ENCODE results near the gene MYO1C. TPM values are rescaled to one million over a fixed set of nuclear protein-coding genes. Genes with fewer than 3 reads are reported as not detected.
"Not testable (repeated sequence)": the region's sequence is repeated elsewhere in the genome, so short reads cannot be mapped to it uniquely, and the experiment has no call there.

Gene MYO1C
- total RNA-seq, 1 experiment from 2014 or later = 227 TPM

DNA sequence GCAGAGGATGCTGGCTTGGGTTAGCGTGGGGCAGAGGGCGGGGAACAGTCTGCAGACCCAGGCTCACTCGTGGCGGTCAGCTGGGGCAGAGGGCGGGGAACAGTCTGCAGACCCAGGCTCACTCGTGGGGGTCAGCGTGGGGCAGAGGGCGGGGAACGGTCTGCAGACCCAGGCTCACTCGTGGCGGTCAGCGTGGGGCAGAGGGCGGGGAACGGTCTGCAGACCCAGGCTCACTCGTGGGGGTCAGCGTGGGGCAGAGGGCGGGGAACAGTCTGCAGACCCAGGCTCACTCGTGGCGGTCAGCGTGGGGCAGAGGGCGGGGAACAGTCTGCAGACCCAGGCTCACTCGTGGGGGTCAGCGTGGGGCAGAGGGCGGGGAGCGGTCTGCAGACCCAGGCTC lies 16.2 kb upstream of the MYO1C start:
- DNase-seq (ENCODE audit: low read depth, low spot score); ATAC-seq; POLR2A ChIA-PET; H4K20me1 ChIP-seq (ENCODE audit: insufficient read depth); H3K4me3 ChIP-seq (replicated peaks in 1 of 2; ENCODE audit: low read depth in 1 of 2, low read length in 2 of 2); H3K4me2 ChIP-seq (ENCODE audit: low read length); H3K36me3 ChIP-seq (ENCODE audit: control insufficient read depth in 1 of 2, insufficient read depth in 2 of 2, low read length in 2 of 2); CTCF ChIA-PET; H2AFZ ChIP-seq (ENCODE audit: low read depth, low read length, poor library complexity, severe bottlenecking); H3K9ac ChIP-seq (ENCODE audit: low read length); intact Hi-C loops (cut with micrococcal nuclease); H3K9me2 ChIP-seq (ENCODE audit: insufficient read depth); BruUV-seq (replicated peaks); H3K27me3 ChIP-seq (ENCODE audit: insufficient read depth, low read length); RAD21 ChIA-PET (ENCODE audit: low non-redundant PET in 1 of 2, low total read pairs in 2 of 2, uncharacterized antibody in 2 of 2, unreplicated experiment in 2 of 2); H3K27ac ChIP-seq (ENCODE audit: low read depth, low read length); H3K79me2 ChIP-seq (ENCODE audit: insufficient read depth, low read length); H3K9me3 ChIP-seq (ENCODE audit: control insufficient read depth in 1 of 2, insufficient read depth in 1 of 2, low read depth in 1 of 2, low read length in 2 of 2): not testable (repeated sequence)
- peaks cover 0 to 13% of the 10 kb centered on the region in 2 experiments; a peak in 1 of 4 replicates for H3K4me1 ChIP-seq (ENCODE audit: control insufficient read depth in 1 of 2, insufficient read depth in 2 of 2, low read length in 2 of 2)

DNA sequence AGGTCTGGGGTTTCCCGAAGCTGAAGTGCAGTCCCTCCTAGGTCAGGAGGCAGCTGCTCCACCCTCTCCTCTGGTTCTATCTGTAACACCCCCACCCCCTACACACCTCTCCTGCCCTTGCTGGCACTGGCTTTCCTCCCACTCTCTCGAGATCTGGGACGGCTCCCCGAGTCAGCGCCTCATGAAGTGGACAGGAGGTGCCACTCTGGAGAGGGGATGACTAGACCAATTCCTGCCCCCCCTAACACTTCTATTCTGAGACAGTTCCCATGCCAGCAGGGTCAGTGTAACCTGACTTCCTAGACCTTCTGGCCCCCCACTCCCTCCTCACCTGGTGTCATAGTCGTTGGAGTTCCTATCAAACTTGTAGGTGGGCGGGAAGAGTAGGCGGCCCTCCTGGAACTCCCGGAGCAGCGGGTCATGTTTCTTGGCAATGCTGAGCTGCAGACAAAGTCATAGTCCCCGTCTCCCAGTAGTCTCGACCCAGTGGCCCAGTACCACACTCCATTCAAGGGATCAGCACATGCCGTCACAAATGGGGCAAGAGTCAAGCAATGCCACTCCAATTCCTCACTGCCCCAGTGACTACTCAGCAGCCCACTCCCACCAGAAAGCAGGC lies 14.3 kb upstream of the MYO1C start:
- no peaks in the 10 kb centered on the region for H3K79me2 ChIP-seq (ENCODE audit: insufficient read depth, low read length)
- TF ChIP-seq ZBTB33 (IDR thresholded peaks at IDR 0.05; ENCODE audit: extremely low read depth, insufficient replicate concordance, low read length) (no peak), TCF7L2 (IDR thresholded peaks at IDR 0.05; ENCODE audit: borderline replicate concordance, extremely low read depth, insufficient read depth, insufficient read length) (no peak), SIN3A (IDR thresholded peaks at IDR 0.05; ENCODE audit: low read depth) (no peak), ATF3 (IDR thresholded peaks at IDR 0.05) (no peak), POLR2AphosphoS5 (IDR thresholded peaks at IDR 0.05; ENCODE audit: low read depth, low read length) (no peak), EZH2phosphoT487 (IDR thresholded peaks at IDR 0.05; ENCODE audit: borderline replicate concordance) (no peak), POLR2A (IDR thresholded peaks at IDR 0.05; ENCODE audit: borderline replicate concordance, extremely low read depth, insufficient read depth, insufficient read length) (no peak), REST (IDR thresholded peaks at IDR 0.05; ENCODE audit: low read depth) (no peak), ZFX (IDR thresholded peaks at IDR 0.05) (no peak), RAD21 (IDR thresholded peaks at IDR 0.05; ENCODE audit: low read depth) (no peak), CEBPB (IDR thresholded peaks at IDR 0.05; ENCODE audit: low read depth) (no peak), EZH2 (IDR thresholded peaks at IDR 0.05) (no peak)

More for the DNA sequence above, 14.3 kb upstream of the MYO1C start:
- no peaks in the 10 kb centered on the region for H3K9me2 ChIP-seq (ENCODE audit: insufficient read depth)
- H3K9ac ChIP-seq (ENCODE audit: low read length) = no peak overlapping the region
- no peaks in the 10 kb centered on the region for H4K20me1 ChIP-seq (ENCODE audit: insufficient read depth)
- no peak overlapping the region for H2AFZ ChIP-seq (ENCODE audit: low read depth, low read length, poor library complexity, severe bottlenecking)
- intact Hi-C loops (cut with micrococcal nuclease) = no loop called here
- no peak overlapping the region for H3K4me3 ChIP-seq (replicated peaks in 1 of 2; ENCODE audit: low read depth in 1 of 2, low read length in 2 of 2)
- H3K4me2 ChIP-seq (ENCODE audit: low read length) = no peak overlapping the region
- ChIA-PET RAD21 (ENCODE audit: low non-redundant PET in 1 of 2, low total read pairs in 2 of 2, uncharacterized antibody in 2 of 2, unreplicated experiment in 2 of 2) (no interaction called here), CTCF (no interaction called here), POLR2A (no interaction called here)
- no peak overlapping the region for H3K27ac ChIP-seq (ENCODE audit: low read depth, low read length)
- ATAC-seq (no peak), DNase-seq (ENCODE audit: low read depth, low spot score) (no peak)
- H3K27me3 ChIP-seq (ENCODE audit: insufficient read depth, low read length) = no peaks in the 10 kb centered on the region
- no peaks in the 10 kb centered on the region; a peak in 1 of 4 replicates for H3K36me3 ChIP-seq (ENCODE audit: control insufficient read depth in 1 of 2, insufficient read depth in 2 of 2, low read length in 2 of 2)
- no TSS peak for BruUV-seq (replicated peaks)
- peaks cover 0 to 7% of the 10 kb centered on the region in 2 experiments; a peak in 1 of 4 replicates for H3K4me1 ChIP-seq (ENCODE audit: control insufficient read depth in 1 of 2, insufficient read depth in 2 of 2, low read length in 2 of 2)
- no peaks in the 10 kb centered on the region for H3K9me3 ChIP-seq (ENCODE audit: control insufficient read depth in 1 of 2, insufficient read depth in 1 of 2, low read depth in 1 of 2, low read length in 2 of 2)

Measured in HCT116 (cell line).